HAP-1 (cell line): ENCODE data around the gene KDELR1.
"Not testable (repeated sequence)": the region's sequence is repeated elsewhere in the genome, so short reads cannot be mapped to it uniquely, and the experiment has no call there.

Source experiments
- DNase-seq, 2 experiments: peaks; one replicate each; pipeline ENCODE4 v3.0.0-alpha.2; 2016 to 2020; ENCODE audit warnings: low spot score in 2 of 2
- H3K27me3 ChIP-seq: fragments of 250-450 bp; sonication (Bioruptor Pico); 2 replicates; pipeline ENCODE4 v1.5.1; 2020; ENCODE audit warnings: low read depth, mild to moderate bottlenecking, moderate library complexity
- H3K36me3 ChIP-seq: fragments of 250-450 bp; sonication (Bioruptor Pico); replicated peaks from 2 replicates; pipeline ENCODE4 v1.5.1; 2020; ENCODE audit warnings: mild to moderate bottlenecking
- H3K4me1 ChIP-seq: fragments of 250-450 bp; sonication (Bioruptor Pico); 2 replicates; pipeline ENCODE4 v1.5.1; 2020; ENCODE audit warnings: mild to moderate bottlenecking
- H3K4me3 ChIP-seq: fragments of 250-450 bp; sonication (Bioruptor Pico); 2 replicates; pipeline ENCODE4 v1.5.1; 2020; ENCODE audit warnings: mild to moderate bottlenecking, moderate library complexity
- H3K9me3 ChIP-seq: fragments of 250-450 bp; sonication (Bioruptor Pico); 2 replicates; pipeline ENCODE4 v1.5.1; 2020; ENCODE audit warnings: mild to moderate bottlenecking, moderate library complexity
- in situ Hi-C: fragments of 300-500 bp; cut with MboI; formaldehyde crosslinking; loops from 3 replicates; pipeline ENCODE4 v1.14.3; 2020; ENCODE audit warnings: low sequenced_read_pairs, inconsistent platforms, mixed read lengths

The KDELR1 gene

GRCh38 chr19:48393559-48394330, 2.4 kb upstream of the KDELR1 start, which contains the start of gene GRIN2D:
Gene GRIN2D, plus strand, starts transcription at chr19:48393668. Its CDS starts 4,725 bp downstream, at chr19:48398393.
- Histone ChIP-seq H3K4me3 (peak within 1 kb of the TSS; percentile 19), H3K4me1 (peaks cover 14% of the 10 kb centered on the region), H3K36me3 (peaks cover 14% of the 10 kb centered on the region), H3K9me3 (no peaks in the 10 kb centered on the region), H3K27me3 (peaks cover 16% of the 10 kb centered on the region)
- in situ Hi-C loops, result no loop called here
- peak; percentile 38 to 61 for DNase-seq

- H3K9me3 ChIP-seq, result no peaks in the 10 kb centered on the region
- H3K4me1 ChIP-seq, result peaks cover 14% of the 10 kb centered on the region
- in situ Hi-C loops, result no loop called here
- H3K27me3 ChIP-seq, result peaks cover 16% of the 10 kb centered on the region
- H3K4me3 ChIP-seq, result peak overlapping the region; percentile 19; the same call in 1 of the 2 replicates
- peak in 1 of 2 experiments; percentile 29 for DNase-seq
- H3K36me3 ChIP-seq, result peaks cover 22% of the 10 kb centered on the region
Observed at GRCh38 chr19:48392860-48393558, 1.7 kb upstream of the KDELR1 start.

GRCh38 chr19:48392006-48392344, 624 bp upstream of the KDELR1 start:
- Histone ChIP-seq H3K36me3 (peaks cover 32% of the 10 kb centered on the region), H3K27me3 (peaks cover 16% of the 10 kb centered on the region)
- DNase-seq, H3K9me3 ChIP-seq, H3K4me1 ChIP-seq, in situ Hi-C loops, H3K4me3 ChIP-seq: not testable (repeated sequence)

- peak overlapping the region; percentile 91 for H3K4me3 ChIP-seq
- peaks cover 7% of the 10 kb centered on the region; the same call in 1 of the 2 replicates for H3K4me1 ChIP-seq
- peaks cover 47% of the 10 kb centered on the region for H3K36me3 ChIP-seq
- in situ Hi-C loops, result no loop called here
- DNase-seq, result peak; percentile 13 to 72
- no peaks in the 10 kb centered on the region for H3K9me3 ChIP-seq
- H3K27me3 ChIP-seq, result peaks cover 13% of the 10 kb centered on the region
Observed at GRCh38 chr19:48390188-48391099, 907 bp downstream of the KDELR1 start.

- Histone ChIP-seq H3K4me1 (no peaks in the 10 kb centered on the region), H3K9me3 (no peaks in the 10 kb centered on the region), H3K4me3 (no peak overlapping the region), H3K36me3 (peaks cover 78% of the 10 kb centered on the region), H3K27me3 (no peaks in the 10 kb centered on the region)
- no peak for DNase-seq
- in situ Hi-C loops, result no loop called here
Observed at GRCh38 chr19:48386981-48387380, 4.4 kb downstream of the KDELR1 start.

GRCh38 chr19:48385461-48386087, 5.8 kb downstream of the KDELR1 start:
- no peak overlapping the region for H3K4me3 ChIP-seq
- DNase-seq, result no peak
- H3K9me3 ChIP-seq, result no peaks in the 10 kb centered on the region
- peaks cover 78% of the 10 kb centered on the region for H3K36me3 ChIP-seq
- in situ Hi-C loops, result no loop called here
- no peaks in the 10 kb centered on the region for H3K4me1 ChIP-seq
- H3K27me3 ChIP-seq, result no peaks in the 10 kb centered on the region

- H3K4me3 ChIP-seq, result no peak overlapping the region
- peaks cover 56% of the 10 kb centered on the region for H3K36me3 ChIP-seq
- no peaks in the 10 kb centered on the region for H3K27me3 ChIP-seq
- no peak for DNase-seq
- in situ Hi-C loops, result no loop called here
- H3K4me1 ChIP-seq, result no peaks in the 10 kb centered on the region
- no peaks in the 10 kb centered on the region for H3K9me3 ChIP-seq
Observed at GRCh38 chr19:48382286-48382685, 9.1 kb downstream of the KDELR1 start.

- Histone ChIP-seq H3K27me3 (no peaks in the 10 kb centered on the region), H3K9me3 (no peaks in the 10 kb centered on the region), H3K4me3 (no peak overlapping the region), H3K4me1 (no peaks in the 10 kb centered on the region), H3K36me3 (peaks cover 46% of the 10 kb centered on the region)
- no peak for DNase-seq
- in situ Hi-C loops, result no loop called here
Observed at GRCh38 chr19:48381178-48381950, 10.0 kb downstream of the KDELR1 start.

GRCh38 chr19:48379058-48379457, 12.3 kb downstream of the KDELR1 start:
- Histone ChIP-seq H3K4me3 (no peak overlapping the region), H3K4me1 (no peaks in the 10 kb centered on the region), H3K9me3 (no peaks in the 10 kb centered on the region), H3K36me3 (peaks cover 23% of the 10 kb centered on the region), H3K27me3 (no peaks in the 10 kb centered on the region)
- in situ Hi-C loops, result no loop called here
- no peak for DNase-seq

- Histone ChIP-seq H3K4me3 (no peak overlapping the region), H3K9me3 (no peaks in the 10 kb centered on the region), H3K4me1 (no peaks in the 10 kb centered on the region), H3K27me3 (no peaks in the 10 kb centered on the region), H3K36me3 (peaks cover 15% of the 10 kb centered on the region)
- no peak for DNase-seq
- in situ Hi-C loops, result no loop called here
Observed at GRCh38 chr19:48378194-48378570, 13.2 kb downstream of the KDELR1 start.

GRCh38 chr19:48373567-48373966, 17.8 kb downstream of the KDELR1 start:
- Histone ChIP-seq H3K9me3 (no peaks in the 10 kb centered on the region), H3K4me3 (no peak overlapping the region), H3K27me3 (no peaks in the 10 kb centered on the region), H3K36me3 (no peaks in the 10 kb centered on the region), H3K4me1 (no peaks in the 10 kb centered on the region; the same call in 1 of the 2 replicates)
- in situ Hi-C loops, result no loop called here
- no peak for DNase-seq

- H3K4me3 ChIP-seq, result no peak overlapping the region
- H3K9me3 ChIP-seq, result no peaks in the 10 kb centered on the region
- no peaks in the 10 kb centered on the region for H3K27me3 ChIP-seq
- peak in 1 of 2 experiments; percentile 39 for DNase-seq
- H3K36me3 ChIP-seq, result no peaks in the 10 kb centered on the region
- in situ Hi-C loops, result no loop called here
- H3K4me1 ChIP-seq, result no peaks in the 10 kb centered on the region; the same call in 1 of the 2 replicates
Observed at GRCh38 chr19:48372904-48373303, 18.4 kb downstream of the KDELR1 start.

- DNase-seq, H3K27me3 ChIP-seq, H3K9me3 ChIP-seq, in situ Hi-C loops, H3K36me3 ChIP-seq, H3K4me3 ChIP-seq, H3K4me1 ChIP-seq: not testable (repeated sequence)
Observed at GRCh38 chr19:48371771-48372170, 19.6 kb downstream of the KDELR1 start.
